HUDEP-2 (cell line): ENCODE data around the gene ABHD5.

Experiments
- DNase-seq, 76 experiments: peaks; one replicate each; lab custom pipeline; 2025; ENCODE audit not compliant: unreplicated experiment in 76 of 76; lab: John Stamatoyannopoulos, UW

Gene ABHD5

DNA sequence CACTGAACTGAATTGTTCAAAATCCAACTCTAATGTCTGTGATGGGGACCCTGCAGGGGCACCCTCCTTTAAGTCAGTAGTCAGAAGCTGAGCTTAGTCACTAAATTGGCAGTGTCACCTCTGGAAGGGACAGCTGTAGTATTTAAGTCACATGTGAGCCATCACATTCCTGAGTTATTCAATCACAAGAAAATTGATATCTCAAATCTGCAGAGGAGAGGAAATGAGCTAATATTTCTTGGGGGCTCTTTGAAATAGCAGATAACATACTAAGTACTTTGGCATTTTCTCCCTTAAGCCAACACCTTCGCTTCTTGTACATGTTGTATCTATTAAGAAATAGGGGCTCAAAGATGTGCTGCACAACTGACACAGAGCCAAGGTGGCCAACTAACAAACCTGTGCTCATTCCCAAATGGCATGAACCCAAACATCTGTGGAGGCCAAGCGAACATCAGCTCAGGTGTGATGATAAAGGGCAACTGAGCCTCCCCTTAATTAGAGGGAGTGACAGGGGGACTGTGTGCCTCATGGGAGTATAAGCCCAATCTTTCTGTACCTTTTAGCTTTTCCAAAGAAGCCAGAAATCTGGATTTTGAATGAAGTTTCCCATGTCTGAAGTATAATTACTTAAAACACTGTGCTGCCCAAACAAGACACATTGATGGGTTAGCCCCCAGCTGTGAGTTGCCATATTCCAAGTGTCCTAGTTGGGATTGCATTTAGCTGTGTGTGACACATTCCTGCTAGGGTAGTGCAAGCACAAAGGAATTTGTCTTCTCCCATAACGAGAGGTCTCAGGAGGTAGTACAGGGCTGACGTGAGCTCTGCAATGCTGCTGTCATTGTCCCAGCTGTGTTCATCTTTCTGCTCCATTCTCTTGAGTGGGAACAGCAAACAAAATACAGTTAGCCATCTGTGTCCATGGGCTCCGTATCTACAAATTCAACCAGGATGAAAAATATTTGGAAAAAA is 63.3 kb downstream of the ABHD5 start:
- DNase-seq = no peak

DNA sequence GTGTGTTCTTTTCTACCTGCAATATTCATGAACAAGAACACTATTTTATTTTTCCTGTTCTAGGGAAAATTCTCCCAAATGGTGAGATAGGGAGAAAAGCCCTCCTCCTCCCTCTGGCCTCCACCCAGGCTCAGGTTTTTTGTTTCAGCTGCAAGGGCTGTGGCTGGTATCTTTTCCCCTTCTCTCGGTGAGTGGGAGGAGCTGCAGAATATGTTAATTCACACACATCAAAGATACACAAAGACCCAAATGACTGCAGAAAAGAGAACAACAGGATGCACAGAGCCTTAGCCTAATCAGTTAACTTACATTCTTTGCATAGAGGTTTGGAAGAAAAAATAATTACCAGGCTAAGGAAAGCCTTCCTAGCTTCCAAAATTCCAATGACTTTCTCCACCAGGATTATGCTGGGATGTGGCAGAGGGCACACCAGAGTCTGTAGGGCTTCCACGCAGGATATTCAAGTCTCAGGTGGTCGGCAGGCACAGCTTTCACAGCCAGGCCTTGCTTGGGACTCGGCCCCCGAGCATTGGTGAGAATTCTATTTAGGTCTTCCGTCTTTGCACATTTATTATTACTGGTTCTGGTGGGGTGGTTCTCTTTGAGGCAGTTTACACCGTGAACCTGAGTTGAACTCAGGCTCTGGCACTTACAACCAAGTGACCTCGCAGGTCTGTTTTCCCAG is 64.9 kb downstream of the ABHD5 start:
- no peak for DNase-seq

DNA sequence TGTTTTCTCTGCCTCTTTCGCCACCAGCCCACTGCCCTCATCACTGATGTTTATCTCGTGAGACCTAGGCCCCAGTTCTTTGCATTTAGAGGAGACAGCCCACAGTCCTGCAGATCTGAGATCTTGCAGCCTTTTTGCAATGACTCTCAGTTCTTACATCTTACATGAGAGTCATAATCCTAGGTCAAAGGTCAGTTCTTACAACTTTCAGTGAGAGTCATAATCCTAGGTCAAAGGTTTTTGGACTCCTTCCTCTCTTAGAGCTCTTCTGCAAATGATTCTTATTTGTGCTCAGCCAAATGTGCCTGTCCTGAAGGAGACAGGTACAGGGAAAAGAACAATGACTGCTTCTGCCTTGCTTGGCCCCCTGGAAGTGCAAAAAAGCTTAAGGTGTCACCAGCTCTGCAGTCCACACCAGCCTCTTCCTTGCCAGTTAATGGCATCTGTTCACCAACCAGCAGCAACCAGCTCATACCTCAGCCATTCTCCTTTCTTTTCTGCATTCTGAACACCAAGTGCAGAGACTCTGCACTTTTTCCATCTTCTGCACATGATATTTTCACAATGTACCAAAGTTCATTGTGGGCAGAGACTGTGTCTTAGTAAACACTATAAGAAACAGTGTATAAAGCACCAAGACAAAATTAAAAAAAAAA is 67.1 kb downstream of the ABHD5 start:
- no peak for DNase-seq

DNA sequence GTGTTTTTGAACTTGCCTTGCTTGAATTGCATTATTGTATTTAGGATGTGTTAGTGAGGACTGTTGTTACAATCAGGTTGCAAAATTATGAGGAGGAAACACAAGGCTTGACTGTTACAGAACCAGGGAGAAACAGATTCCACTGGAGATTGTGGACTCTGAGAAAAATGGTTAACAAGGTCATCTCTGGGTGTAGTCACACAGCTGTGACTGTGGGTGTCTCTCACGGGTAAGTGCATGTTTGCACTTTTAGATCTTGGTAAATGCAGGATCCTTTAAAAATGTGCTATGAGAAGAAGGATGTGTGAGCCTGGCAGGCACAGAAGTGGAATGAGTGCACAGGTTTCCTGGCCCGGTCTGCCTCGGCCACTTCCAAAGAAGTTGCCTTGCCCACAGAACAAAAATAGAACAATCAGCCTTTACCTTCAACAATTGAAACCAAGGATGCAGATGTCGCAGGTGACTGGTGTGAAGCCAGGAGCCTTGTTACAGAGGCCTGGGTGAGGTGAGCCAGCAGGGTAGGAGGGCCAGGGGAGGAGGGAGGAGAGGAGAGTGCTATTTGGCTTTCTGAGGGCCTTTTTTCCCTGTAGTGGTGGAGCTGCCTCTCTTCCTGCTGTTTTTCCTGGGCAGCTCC is 68.0 kb downstream of the ABHD5 start:
- no peak for DNase-seq

DNA sequence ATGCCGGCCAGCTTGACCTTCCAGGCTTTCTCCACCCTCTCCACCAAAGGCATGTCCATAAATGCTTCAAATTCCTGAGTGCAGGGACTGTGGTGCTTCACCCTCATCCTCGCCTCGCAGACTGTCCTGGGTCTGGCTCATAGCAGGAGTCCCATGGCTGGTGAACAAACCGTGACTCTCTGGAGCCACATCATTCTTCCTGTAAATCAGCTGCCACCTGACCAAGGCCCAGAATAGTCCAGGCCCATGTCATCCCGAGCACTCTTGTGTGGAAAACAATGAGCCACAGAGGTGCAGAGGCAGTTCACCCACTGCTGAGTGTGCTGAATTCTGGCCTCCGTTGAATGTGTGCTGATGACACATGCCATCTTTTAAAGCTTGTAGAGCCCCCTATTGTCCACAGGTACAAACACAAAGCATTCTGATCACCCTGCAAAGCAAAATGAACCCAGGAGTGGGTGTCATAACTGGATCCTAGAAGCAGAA is 68.6 kb downstream of the ABHD5 start:
- DNase-seq = peak in 1 of 76 experiments; percentile 6

DNA sequence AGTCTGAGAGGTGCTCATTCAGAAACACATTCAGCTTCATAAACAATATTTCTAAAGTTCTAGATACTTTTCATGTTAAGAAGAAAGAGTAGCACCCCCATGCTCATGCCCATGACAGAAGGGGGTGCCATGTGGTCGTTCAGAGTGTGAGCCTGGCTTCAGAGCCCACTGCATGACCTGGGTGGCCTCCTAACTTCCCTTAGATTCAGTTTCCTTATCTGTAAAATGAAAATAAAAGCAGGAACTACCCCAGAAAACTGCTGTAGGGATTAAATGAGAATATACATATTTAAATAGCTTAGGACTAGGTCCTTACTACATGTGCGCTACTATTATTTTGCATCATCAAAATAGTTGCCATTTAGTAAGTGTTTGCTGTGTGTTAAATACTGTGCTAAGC is 69.2 kb downstream of the ABHD5 start:
- no peak for DNase-seq

DNA sequence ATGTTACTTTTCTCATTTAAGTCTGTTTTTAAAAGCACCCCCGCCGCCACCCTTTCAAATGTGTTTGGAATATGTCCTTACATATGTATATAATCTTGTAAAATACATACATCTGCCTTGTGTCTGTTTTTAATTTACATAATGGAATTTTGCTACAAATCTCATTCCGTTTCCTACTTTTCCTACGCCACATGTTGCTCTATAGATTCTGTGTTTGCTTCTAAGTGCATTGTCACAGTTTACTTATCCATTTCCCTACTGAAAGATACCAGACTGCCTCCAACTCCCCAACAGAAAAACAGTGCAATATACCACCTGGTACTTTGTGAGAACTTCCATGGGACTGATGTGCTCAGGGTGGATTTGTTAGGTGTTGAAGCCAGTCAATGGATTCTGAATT is 70.2 kb downstream of the ABHD5 start:
- DNase-seq = no peak

DNA sequence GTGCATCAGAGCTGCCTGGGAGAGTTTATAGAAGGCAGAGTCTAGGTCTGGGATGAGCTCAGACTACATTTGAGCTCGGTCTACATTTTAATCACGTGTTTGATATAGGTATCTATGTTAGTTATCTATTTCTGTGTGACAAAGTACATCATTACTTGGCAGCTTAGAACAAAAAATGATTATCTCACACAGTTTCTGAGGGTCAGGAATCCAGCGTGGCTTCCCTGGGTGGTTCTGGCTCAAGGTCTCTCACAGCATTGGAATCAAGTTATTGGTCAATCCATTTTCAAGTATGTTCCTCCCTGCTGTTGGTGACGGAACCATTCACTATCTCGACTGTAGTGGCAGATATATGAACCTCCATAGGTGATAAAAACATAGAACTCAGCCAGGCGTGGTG is 71.7 kb downstream of the ABHD5 start:
- DNase-seq = no peak

DNA sequence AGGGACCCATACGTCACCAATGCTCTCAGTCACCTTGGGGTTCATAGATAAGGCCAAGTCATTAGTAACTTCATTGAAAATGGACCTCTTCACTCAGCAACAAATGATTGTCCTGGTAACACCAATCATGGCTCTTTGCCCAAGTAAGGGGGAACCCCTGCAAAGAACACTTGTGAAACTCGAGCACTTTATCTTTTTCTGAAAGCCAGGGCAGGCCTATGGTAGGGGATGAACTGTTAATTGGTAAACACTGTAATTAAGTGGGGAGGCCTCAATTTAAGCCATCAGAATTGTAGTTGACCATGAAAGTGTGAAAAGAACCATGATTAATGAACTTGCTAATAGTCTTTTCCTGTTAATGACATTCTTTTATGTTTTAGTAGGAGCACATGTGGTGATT is 73.3 kb downstream of the ABHD5 start:
- DNase-seq = no peak

DNA sequence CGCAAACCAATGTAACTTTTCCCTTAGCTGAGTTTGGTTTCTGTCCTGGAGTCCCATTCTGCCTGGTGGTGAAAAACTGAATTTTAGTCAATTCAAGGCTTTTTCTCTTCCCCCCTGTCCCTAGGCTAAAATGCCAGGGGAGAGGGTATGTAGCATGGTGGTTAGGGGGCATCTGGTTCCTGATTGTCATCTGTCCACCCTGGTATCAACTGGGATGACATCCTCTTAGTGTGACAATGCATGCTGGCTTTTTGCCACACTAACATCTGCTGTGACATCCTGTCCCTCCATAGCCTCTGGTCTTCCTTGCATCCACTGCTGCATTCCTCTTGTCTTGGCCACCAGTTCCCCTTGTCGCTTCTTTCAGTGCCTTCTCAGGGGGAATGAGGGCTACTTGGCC is 73.7 kb downstream of the ABHD5 start:
- no peak for DNase-seq

DNA sequence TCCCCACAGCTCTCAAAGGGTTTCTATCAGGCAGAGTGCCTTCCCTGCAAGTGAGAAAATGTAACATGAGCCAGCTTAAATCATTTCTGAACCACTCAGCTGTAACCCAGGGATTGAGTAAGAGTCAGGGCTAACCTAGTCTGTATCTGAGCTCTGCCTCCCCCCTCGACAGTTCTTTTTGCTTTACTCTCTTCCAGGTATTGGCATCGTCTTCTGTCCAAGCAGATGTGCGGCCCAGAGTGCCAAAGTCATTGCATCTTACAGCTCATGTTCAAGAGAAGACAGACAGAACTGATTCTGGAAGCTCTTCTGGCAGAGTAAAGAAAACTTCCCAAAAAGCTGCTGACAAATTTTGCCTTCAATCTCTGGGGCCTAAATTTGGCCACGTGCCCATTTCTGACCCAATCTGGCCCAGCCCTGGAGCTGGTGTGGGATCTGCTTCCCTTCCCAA is 74.8 kb downstream of the ABHD5 start:
- no peak for DNase-seq

DNA sequence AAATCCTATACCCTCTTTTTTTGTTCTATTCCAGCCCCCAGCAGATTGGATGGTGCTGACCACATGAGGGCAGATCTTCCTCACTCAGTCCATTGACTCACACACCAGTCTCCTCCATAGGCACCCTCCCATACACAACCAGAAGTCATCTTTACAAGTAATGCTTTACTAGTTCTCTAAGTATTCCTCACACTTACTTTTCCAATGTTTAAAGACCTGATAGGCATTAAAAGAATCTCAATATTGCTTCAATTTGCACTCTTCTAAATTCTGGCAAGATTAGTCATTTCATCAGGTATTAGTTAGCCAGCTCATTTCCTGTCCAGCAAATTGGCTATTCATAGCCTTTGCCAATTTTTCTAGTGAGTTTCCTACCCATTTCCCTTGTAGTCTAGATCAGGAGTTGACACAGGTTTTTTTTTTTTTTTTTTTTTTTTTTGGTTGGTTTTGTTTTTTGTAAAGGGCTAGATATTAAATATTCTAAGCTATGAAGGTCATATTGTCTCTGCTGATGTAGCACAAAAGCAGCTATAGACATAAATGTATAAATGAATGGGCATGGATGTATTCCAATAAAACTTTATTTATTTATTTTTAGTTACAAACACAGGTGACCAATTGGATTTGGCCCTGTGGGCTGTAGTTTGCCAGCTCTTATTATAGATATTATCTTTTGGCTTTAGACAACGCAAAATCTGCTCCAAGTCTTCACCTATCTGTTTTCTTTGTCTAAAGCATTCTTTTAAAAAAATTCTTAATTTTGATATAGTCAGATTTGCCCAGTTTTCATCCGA is 76.1 kb downstream of the ABHD5 start:
- DNase-seq = peak in 2 of 76 experiments; percentile 16 to 22

DNA sequence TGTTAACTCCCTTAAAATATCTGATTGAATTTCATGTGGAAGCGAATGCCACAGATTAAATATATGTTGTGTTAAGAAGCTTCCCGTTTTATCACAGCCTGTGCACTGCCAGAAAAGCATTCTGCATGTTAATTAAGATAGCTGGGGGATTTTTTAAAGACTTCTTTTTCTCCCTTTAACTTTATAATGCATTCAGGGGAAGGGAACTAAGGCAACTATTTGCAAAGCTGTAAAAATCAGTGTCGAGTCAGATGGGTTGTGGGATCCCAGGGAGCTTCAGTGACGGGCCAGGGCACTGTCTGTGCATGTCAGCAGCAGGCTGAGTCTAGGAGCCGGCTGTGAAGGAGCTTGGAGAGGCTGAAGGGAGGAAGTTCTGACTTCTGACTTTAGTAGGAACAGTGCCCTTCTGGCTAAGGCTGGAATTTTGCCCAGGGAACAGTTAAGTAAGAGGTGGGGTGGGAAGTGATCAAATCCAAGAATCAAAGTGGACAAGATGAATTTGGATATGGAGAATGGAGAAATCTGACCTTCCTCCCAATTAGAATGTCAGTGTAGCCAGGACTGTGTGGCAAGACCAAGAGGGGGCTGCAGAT is 77.7 kb downstream of the ABHD5 start:
- DNase-seq = no peak

DNA sequence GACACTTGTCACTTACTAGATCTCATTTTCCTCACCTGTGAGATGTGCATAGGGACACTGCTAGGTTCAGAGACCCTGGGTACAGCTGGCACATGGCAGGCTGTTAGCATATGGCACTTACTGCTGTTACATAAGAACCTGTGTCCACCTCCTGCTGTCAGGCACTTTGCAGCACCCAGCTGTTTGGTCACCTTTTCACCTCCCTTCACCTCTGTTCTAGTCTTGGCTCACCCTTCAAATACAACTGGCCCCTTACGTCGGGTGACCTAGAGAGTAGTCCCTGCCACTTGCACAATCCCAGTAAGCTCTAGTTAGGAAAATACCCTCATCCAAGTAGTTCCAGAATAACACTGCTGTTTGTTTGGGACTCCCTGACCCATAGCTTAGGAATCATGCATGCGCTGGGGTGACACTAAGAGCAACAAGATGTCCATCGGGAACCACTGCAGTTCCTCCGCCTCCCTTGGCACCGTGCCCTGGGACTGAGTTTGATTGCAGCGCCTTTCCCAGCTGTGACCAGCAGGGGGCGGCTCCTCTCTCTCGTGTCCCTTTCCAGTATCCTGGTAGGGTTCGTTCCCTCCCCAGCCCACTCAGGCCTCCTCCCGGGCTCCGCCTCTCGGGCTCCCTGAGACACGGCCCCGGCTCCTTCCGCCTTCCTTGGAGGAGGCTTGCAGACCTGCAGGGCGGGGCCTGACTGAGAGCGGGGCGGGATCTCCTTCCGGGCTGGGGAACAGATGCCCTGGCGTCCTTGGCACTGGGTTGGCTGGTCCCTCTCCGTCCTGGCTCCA is 78.6 kb downstream of the ABHD5 start:
- DNase-seq = peak; percentile 58 to 99 (median 96)

DNA sequence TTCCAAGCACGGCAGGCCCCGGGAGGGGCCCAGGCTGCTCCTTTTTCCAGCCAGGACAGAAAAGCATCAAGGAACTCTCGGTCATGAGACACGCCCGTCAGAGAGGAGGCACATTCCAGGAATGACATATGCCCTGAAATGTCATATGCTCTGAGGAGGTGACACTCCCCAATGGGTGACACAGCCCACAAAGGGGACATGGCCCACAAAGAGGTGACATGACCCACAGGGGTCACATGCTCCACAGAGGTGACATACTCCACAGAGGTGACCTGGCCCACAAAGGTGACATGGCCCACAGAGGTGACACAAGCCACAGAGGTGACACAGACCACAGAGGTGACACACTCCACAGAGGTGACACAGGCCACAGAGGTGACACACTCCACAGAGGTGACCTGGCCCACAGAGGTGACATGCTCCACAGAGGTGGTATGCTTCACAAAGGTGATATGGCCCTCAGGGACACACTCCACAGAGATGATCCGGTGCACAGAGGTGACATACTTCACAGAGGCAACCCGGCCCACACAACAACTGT is 79.2 kb downstream of the ABHD5 start:
- peak in 22 of 76 experiments; percentile 27 to 79 (median 51) for DNase-seq

DNA sequence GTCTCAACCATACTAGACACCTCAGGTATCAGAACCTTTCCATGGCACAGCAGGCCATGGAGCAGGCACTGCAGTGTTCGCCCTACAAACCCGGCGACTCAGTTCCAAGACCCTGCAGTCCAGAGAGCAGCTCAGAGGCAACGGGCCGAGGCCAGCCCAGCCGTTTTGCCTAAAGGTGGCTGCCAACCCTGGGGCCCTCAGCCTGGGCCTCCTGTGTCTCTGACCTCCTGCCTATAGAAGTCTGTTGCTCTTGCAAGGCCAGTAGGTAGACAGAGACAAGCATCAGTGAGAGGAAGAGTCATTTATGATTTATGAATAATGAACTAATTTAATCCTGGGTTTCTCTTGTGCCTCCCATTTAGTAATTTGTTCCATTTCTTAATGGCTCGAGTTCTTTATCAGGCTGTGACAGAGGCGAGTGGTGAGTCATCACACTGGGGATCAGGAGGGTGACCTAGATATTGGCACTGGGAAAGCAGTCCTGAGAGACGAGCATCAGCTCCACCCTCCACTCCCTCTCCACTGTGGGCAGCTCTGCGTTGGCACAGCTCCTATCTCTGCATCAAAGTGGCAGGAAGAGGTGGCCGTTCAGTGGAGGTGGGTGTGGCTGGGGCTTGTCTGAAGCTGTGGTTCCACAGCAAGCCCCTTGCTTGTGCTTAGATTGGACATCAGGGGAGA is 79.8 kb downstream of the ABHD5 start:
- DNase-seq = peak; percentile 61 to 99 (median 96)

DNA sequence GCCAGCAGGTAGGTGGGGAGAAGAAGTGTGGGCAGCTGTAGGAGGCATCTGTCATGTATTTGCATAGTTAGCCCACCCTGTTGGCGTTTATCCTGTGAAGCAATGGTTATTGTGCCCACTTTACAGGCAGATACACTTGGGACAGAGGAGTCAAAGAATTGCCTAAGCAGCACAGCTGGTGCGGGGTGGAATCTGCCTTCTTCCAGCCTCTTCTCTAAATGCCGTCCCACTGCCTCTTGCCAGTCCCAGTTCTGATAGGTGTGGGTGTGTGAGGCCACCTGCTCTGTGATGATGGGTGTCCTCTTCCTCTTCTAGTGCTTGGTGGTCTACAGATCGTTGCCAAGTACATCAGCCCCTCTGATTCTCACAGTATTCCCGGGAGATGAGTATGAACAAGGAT is 80.9 kb downstream of the ABHD5 start:
- DNase-seq = peak in 3 of 76 experiments; percentile 3 to 20 (median 4)
